Activated CD4-positive, alpha-beta T cell treated with anti-CD3 and anti-CD28 coated beads, Interleukin-2, amount 50 U/mL, for 48 hours (primary cell): Measurements from ENCODE around the gene SLC6A18.
"Not testable (repeated sequence)": the region's sequence is repeated elsewhere in the genome, so short reads cannot be mapped to it uniquely, and the experiment has no call there.

ENCODE experiments used
- DNase-seq, 2 experiments: peaks; one replicate each; pipeline ENCODE4 v3.0.0-alpha.2; 2020

The SLC6A18 gene

GRCh38 chr5:1279443-1280151 lies 54.4 kb downstream of the SLC6A18 start:
- DNase-seq, result no peak

GRCh38 chr5:1280177-1281037 lies 55.2 kb downstream of the SLC6A18 start:
- DNase-seq, result no peak

- DNase-seq, result no peak
Observed at GRCh38 chr5:1281038-1281882, 56.1 kb downstream of the SLC6A18 start.

- no peak for DNase-seq
Observed at GRCh38 chr5:1282131-1282992, 57.2 kb downstream of the SLC6A18 start.

GRCh38 chr5:1282993-1283728 lies 58.0 kb downstream of the SLC6A18 start:
- not testable (repeated sequence) for DNase-seq

GRCh38 chr5:1283729-1284041 lies 58.5 kb downstream of the SLC6A18 start:
- not testable (repeated sequence) for DNase-seq

- DNase-seq, result not testable (repeated sequence)
Observed at GRCh38 chr5:1284336-1284970, 59.3 kb downstream of the SLC6A18 start.

DNA sequence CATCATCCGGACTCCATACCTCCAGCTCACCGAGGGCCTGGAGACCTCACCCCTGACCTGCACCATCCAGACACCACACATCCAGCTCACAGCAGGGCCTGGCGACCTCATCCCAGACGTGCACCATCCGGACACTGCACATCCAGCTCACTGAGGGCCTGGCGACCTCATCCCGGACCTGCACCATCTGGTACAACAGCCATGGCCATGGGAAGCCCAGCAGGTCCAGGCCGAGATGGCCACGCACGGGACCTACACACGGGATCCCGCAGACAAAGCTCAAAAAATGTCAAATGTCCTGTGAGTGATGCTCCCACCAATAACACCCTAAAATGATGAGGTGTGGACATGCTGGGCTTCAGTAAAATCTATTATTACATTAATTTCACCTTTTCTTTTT lies 60.0 kb downstream of the SLC6A18 start:
- DNase-seq, result no peak

DNA sequence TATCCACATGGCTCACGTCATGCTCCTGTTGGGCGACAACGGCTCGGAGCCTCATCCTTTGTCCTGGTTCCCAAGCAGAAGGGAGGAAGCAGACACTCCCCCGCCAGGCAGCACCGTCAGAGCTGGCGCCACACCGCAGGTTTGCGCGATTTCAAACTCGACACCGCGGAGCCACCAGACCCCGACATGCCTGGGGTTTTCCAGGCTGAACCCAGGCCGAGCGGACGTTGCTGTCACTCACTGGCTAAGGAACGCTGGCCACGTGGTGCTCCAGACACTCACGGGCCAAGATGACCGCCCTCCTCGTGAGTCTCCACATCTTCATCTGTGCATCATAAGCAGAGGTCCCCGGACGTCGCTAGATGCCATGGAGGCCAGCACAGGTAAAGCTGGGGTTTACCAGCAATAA lies 60.7 kb downstream of the SLC6A18 start:
- DNase-seq, result no peak

GRCh38 chr5:1288439-1289335 lies 63.5 kb downstream of the SLC6A18 start:
- DNase-seq, result no peak

DNA sequence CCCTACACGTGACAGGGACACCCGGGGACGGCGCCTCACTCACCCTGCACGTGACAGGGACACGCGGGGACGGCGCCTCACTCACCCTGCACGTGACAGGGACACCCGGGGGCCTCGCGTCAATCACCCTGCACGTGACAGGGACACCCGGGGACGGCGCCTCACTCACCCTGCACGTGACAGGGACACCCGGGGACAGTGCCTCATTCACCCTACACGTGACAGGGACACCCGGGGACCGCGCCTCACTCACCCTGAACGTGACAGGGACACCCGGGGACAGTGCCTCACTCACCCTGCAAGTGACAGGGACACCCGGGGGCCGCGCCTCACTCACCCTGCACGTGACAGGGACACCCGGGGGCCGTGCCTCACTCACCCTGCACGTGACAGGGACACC lies 64.4 kb downstream of the SLC6A18 start:
- not testable (repeated sequence) for DNase-seq

DNA sequence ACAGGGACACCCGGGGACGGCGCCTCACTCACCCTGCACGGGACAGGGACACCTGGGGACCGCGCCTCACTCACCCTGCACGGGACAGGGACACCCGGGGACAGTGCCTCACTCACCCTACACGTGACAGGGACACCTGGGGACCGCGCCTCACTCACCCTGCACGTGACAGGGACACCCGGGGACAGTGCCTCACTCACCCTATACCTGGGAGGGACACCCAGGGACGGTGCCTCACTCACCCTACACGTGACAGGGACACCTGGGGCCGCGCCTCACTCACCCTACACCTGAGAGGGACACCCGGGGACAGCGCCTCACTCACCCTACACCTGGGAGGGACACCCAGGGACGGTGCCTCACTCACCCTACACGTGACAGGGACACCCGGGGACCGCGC lies 65.8 kb downstream of the SLC6A18 start:
- DNase-seq, result not testable (repeated sequence)

DNA sequence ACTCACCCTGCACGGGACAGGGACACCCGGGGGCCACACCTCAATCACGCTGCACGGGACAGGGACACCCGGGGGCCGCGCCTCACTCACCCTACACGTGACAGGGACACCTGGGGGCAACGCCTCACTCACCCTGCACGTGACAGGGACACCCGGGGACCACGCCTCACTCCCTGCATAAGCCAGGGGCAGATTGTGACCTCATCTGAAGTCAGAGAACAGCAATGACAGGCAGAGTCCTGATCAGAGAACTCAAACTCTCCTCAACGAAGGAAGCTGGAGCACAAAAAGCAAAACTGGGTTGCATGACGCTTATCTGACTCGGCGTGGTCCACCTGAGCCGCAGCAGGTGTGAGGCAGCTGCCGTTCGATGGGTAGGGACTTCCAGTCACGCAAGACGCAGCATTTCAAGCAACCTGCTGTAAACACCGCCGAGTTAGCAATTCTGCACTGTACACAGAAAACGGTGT lies 66.5 kb downstream of the SLC6A18 start:
- no peak for DNase-seq

- no peak for DNase-seq
Observed at GRCh38 chr5:1292139-1292538, 67.0 kb downstream of the SLC6A18 start.

GRCh38 chr5:1292846-1293415 lies 67.8 kb downstream of the SLC6A18 start:
- no peak for DNase-seq

GRCh38 chr5:1293416-1294205 lies 68.4 kb downstream of the SLC6A18 start:
- DNase-seq, result no peak

DNA sequence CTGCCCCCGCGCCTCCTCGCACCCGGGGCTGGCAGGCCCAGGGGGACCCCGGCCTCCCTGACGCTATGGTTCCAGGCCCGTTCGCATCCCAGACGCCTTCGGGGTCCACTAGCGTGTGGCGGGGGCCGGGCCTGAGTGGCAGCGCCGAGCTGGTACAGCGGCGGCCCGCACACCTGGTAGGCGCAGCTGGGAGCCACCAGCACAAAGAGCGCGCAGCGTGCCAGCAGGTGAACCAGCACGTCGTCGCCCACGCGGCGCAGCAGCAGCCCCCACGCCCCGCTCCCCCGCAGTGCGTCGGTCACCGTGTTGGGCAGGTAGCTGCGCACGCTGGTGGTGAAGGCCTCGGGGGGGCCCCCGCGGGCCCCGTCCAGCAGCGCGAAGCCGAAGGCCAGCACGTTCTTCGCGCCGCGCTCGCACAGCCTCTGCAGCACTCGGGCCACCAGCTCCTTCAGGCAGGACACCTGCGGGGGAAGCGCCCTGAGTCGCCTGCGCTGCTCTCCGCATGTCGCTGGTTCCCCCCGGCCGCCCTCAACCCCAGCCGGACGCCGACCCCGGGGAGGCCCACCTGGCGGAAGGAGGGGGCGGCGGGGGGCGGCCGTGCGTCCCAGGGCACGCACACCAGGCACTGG lies 69.1 kb downstream of the SLC6A18 start:
- DNase-seq, result peak in 1 of 2 experiments; percentile 28
